GM23338 (cell line): ENCODE results near the gene COL20A1. TPM values are rescaled to one million over a fixed set of nuclear protein-coding genes. Genes with fewer than 3 reads are reported as not detected.

Experiments
- ATAC-seq: fragments of 200-7000 bp; cut with Tn5 transposase; 3 replicates; pipeline ENCODE4 v1.9.1; 2020
- DNase-seq: peaks from one replicate; pipeline ENCODE4 v3.0.0-alpha.2; 2015; ENCODE audit warnings: low spot score
- H2AFZ ChIP-seq: fragments of 200-600 bp; sonication (generic); 2 replicates; pipeline ENCODE4 v1.8.0; 2016; ENCODE audit warnings: antibody characterized with exemption, mild to moderate bottlenecking, moderate library complexity
- H3F3A ChIP-seq: fragments of 200-600 bp; sonication (generic); replicated peaks from 2 replicates; pipeline ENCODE4 v1.8.0; 2017; ENCODE audit warnings: antibody characterized with exemption, mixed run types, low read depth
- H3K27ac ChIP-seq: fragments of 200-600 bp; sonication (generic); 2 replicates; pipeline ENCODE4 v1.6.1; 2016; ENCODE audit warnings: low read depth
- H3K27me3 ChIP-seq: fragments of 200-600 bp; sonication (generic); 2 replicates; pipeline ENCODE4 v1.8.0; 2016; ENCODE audit warnings: mild to moderate bottlenecking, mixed run types, moderate library complexity; ENCODE audit not compliant: insufficient read depth
- H3K36me3 ChIP-seq: fragments of 200-600 bp; sonication (generic); 2 replicates; pipeline ENCODE4 v1.8.0; 2016; ENCODE audit warnings: mild to moderate bottlenecking; ENCODE audit not compliant: insufficient read depth
- H3K4me1 ChIP-seq: fragments of 200-600 bp; sonication (generic); 2 replicates; pipeline ENCODE4 v1.8.0; 2016; ENCODE audit warnings: mild to moderate bottlenecking, moderate library complexity; ENCODE audit not compliant: insufficient read depth
- H3K4me2 ChIP-seq: fragments of 200-600 bp; sonication (generic); 2 replicates; pipeline ENCODE4 v1.7.1; 2017; ENCODE audit warnings: mixed run types
- H3K4me3 ChIP-seq: fragments of 200-600 bp; sonication (generic); 2 replicates; pipeline ENCODE4 v1.6.1; 2016; ENCODE audit warnings: mixed run types
- H3K79me2 ChIP-seq: fragments of 200-600 bp; sonication (generic); replicated peaks from 2 replicates; pipeline ENCODE4 v1.8.0; 2017; ENCODE audit warnings: mild to moderate bottlenecking; ENCODE audit not compliant: insufficient read depth
- H3K9me2 ChIP-seq: fragments of 200-600 bp; sonication (generic); 2 replicates; pipeline ENCODE4 v1.8.0; 2017; ENCODE audit not compliant: insufficient read depth
- H4K20me1 ChIP-seq: fragments of 200-600 bp; sonication (generic); replicated peaks from 2 replicates; pipeline ENCODE4 v1.8.0; 2017; ENCODE audit warnings: mild to moderate bottlenecking; ENCODE audit not compliant: insufficient read depth
- H3K27ac Mint-ChIP-seq: 2 replicates; pipeline ENCODE4 v1.8.0; 2020; ENCODE audit warnings: inconsistent platforms, mild to moderate bottlenecking, moderate library complexity, mixed read lengths
- H3K27me3 Mint-ChIP-seq: 3 replicates; pipeline ENCODE4 v1.8.0; 2022; ENCODE audit warnings: low read depth, mild to moderate bottlenecking, moderate library complexity, mixed read lengths, inconsistent platforms; ENCODE audit not compliant: insufficient read depth, poor library complexity
- H3K36me3 Mint-ChIP-seq: 3 replicates; pipeline ENCODE4 v1.8.0; 2021; ENCODE audit warnings: low read depth, mild to moderate bottlenecking, inconsistent platforms, moderate library complexity, mixed read lengths
- H3K4me1 Mint-ChIP-seq: 3 replicates; pipeline ENCODE4 v1.8.0; 2020; ENCODE audit warnings: mild to moderate bottlenecking, inconsistent platforms, mixed read lengths
- H3K4me3 Mint-ChIP-seq: 3 replicates; pipeline ENCODE4 v1.8.0; 2021; ENCODE audit warnings: moderate library complexity, mild to moderate bottlenecking, inconsistent platforms, mixed read lengths
- H3K9me3 Mint-ChIP-seq: 3 replicates; pipeline ENCODE4 v1.8.0; 2020; ENCODE audit warnings: moderate library complexity, mild to moderate bottlenecking, inconsistent platforms, mixed read lengths
- CREB1 ChIP-seq: fragments of 250-450 bp; sonication (Bioruptor Pico); IDR thresholded peaks from 2 replicates; pipeline ENCODE4 v1.5.0; 2020; ENCODE audit warnings: low read depth, mild to moderate bottlenecking, moderate library complexity
- ETS1 ChIP-seq: IDR thresholded peaks from 2 replicates; pipeline ENCODE4 v1.6.1; 2016; ENCODE audit warnings: antibody characterized with exemption
- EZH2 ChIP-seq: fragments of 200-600 bp; sonication (generic); IDR thresholded peaks from one replicate; pipeline ENCODE4 v1.8.0; 2017; ENCODE audit warnings: antibody characterized with exemption, mild to moderate bottlenecking, low read depth; ENCODE audit not compliant: unreplicated experiment
- JUNB ChIP-seq: IDR thresholded peaks from one replicate; pipeline ENCODE4 v1.6.1; 2016; ENCODE audit warnings: antibody characterized with exemption; ENCODE audit not compliant: unreplicated experiment
- NANOG ChIP-seq: IDR thresholded peaks from 2 replicates; pipeline ENCODE4 v1.6.1; 2016; ENCODE audit warnings: antibody characterized with exemption, borderline replicate concordance
- POLR2AphosphoS5 ChIP-seq: IDR thresholded peaks from 2 replicates; pipeline ENCODE4 v1.6.1; 2016; ENCODE audit warnings: antibody characterized with exemption, low read depth
- REST ChIP-seq: IDR thresholded peaks from one replicate; pipeline ENCODE4 v1.6.1; 2018; ENCODE audit warnings: antibody characterized with exemption; ENCODE audit not compliant: unreplicated experiment
- STAT1 ChIP-seq: IDR thresholded peaks from one replicate; pipeline ENCODE4 v1.6.1; 2016; ENCODE audit warnings: antibody characterized with exemption; ENCODE audit not compliant: unreplicated experiment
- ZNF114 ChIP-seq: fragments of 250-450 bp; sonication (Bioruptor Pico); IDR thresholded peaks from 2 replicates; pipeline ENCODE4 v1.5.0; 2020; ENCODE audit warnings: mild to moderate bottlenecking, moderate library complexity
- ZNF331 ChIP-seq: fragments of 250-450 bp; sonication (Bioruptor Pico); IDR thresholded peaks from 2 replicates; pipeline ENCODE4 v1.5.0; 2020; ENCODE audit warnings: low read depth, mild to moderate bottlenecking, moderate library complexity
- ZNF462 ChIP-seq: fragments of 250-450 bp; sonication (Bioruptor Pico); IDR thresholded peaks from 2 replicates; pipeline ENCODE4 v1.5.0; 2020; ENCODE audit warnings: mild to moderate bottlenecking, moderate library complexity
- polyA plus RNA-seq: library from polyadenylated mRNA; unstranded; fragments of >200 nt; fragmentation: Nextera tagmentation; extraction: Ambion mirVana; gene quantifications from 2 replicates; pipeline ENCODE4 v1.2.1, GENCODE V29; 2016
- total RNA-seq: library from RNA; depleted of rRNA; stranded (reverse); fragments of >200 nt; shearing (Covaris generic); gene quantifications from 2 replicates; pipeline ENCODE4 v1.2.3, GENCODE V29; 2014

Gene COL20A1
- total and polyA plus RNA-seq, 2 experiments from 2014 or later = 0.28 to 0.79 TPM

- Mint-ChIP-seq H3K27ac (no peak overlapping the region), H3K27me3 (peaks cover 11% of the 10 kb centered on the region), H3K4me3 (no peak overlapping the region), H3K4me1 (peaks cover 6% of the 10 kb centered on the region), H3K36me3 (peaks cover 32% of the 10 kb centered on the region), H3K9me3 (no peaks in the 10 kb centered on the region)
- no peaks in the 10 kb centered on the region for H3K9me2 ChIP-seq
- no peak for TF ChIP-seq ZNF114
- TF ChIP-seq CREB1 (CRISPR knock-in tag) = no peak
- TF ChIP-seq ZNF331 = no peak
- TF ChIP-seq ETS1 = no peak
- TF ChIP-seq EZH2 = no peak
- no peak for TF ChIP-seq STAT1
- TF ChIP-seq JUNB = no peak
- no peak for TF ChIP-seq NANOG
- no peak for TF ChIP-seq POLR2AphosphoS5
- TF ChIP-seq ZNF462 (CRISPR knock-in tag) = no peak
- no peak for TF ChIP-seq REST
- H3K27ac ChIP-seq = no peak overlapping the region
- no peaks in the 10 kb centered on the region for H3K27me3 ChIP-seq
- no peak overlapping the region for H2AFZ ChIP-seq
- H3F3A ChIP-seq = 0 out of 2 replicates have a peak, but pooled peaks cover 3% of the 10 kb centered on the region
- H3K36me3 ChIP-seq = peaks cover 9% of the 10 kb centered on the region; the same call in 1 of the 2 replicates
- no peak overlapping the region for H3K4me2 ChIP-seq
- H4K20me1 ChIP-seq = peaks cover 25% of the 10 kb centered on the region
- DNase-seq (no peak), ATAC-seq (no peak)
- peaks cover 42% of the 10 kb centered on the region for H3K79me2 ChIP-seq
- no peak overlapping the region for H3K4me3 ChIP-seq
- H3K4me1 ChIP-seq = peaks cover 3% of the 10 kb centered on the region; the same call in 1 of the 2 replicates
Observed at GRCh38 chr20:63277466-63278272, 15.3 kb upstream of the COL20A1 start.
